GM23338 (cell line): ENCODE measurements around the gene DIAPH1. TPM values are rescaled to one million over a fixed set of nuclear protein-coding genes. Genes with fewer than 3 reads are reported as not detected.

Experiments
- ATAC-seq: fragments of 200-7000 bp; cut with Tn5 transposase; 3 replicates; pipeline ENCODE4 v1.9.1; 2020
- DNase-seq: peaks from one replicate; pipeline ENCODE4 v3.0.0-alpha.2; 2015; ENCODE audit warnings: low spot score
- H2AFZ ChIP-seq: fragments of 200-600 bp; sonication (generic); 2 replicates; pipeline ENCODE4 v1.8.0; 2016; ENCODE audit warnings: antibody characterized with exemption, mild to moderate bottlenecking, moderate library complexity
- H3F3A ChIP-seq: fragments of 200-600 bp; sonication (generic); replicated peaks from 2 replicates; pipeline ENCODE4 v1.8.0; 2017; ENCODE audit warnings: antibody characterized with exemption, mixed run types, low read depth
- H3K27ac ChIP-seq: fragments of 200-600 bp; sonication (generic); 2 replicates; pipeline ENCODE4 v1.6.1; 2016; ENCODE audit warnings: low read depth
- H3K27me3 ChIP-seq: fragments of 200-600 bp; sonication (generic); 2 replicates; pipeline ENCODE4 v1.8.0; 2016; ENCODE audit warnings: mild to moderate bottlenecking, mixed run types, moderate library complexity; ENCODE audit not compliant: insufficient read depth
- H3K36me3 ChIP-seq: fragments of 200-600 bp; sonication (generic); 2 replicates; pipeline ENCODE4 v1.8.0; 2016; ENCODE audit warnings: mild to moderate bottlenecking; ENCODE audit not compliant: insufficient read depth
- H3K4me1 ChIP-seq: fragments of 200-600 bp; sonication (generic); 2 replicates; pipeline ENCODE4 v1.8.0; 2016; ENCODE audit warnings: mild to moderate bottlenecking, moderate library complexity; ENCODE audit not compliant: insufficient read depth
- H3K4me2 ChIP-seq: fragments of 200-600 bp; sonication (generic); 2 replicates; pipeline ENCODE4 v1.7.1; 2017; ENCODE audit warnings: mixed run types
- H3K4me3 ChIP-seq: fragments of 200-600 bp; sonication (generic); 2 replicates; pipeline ENCODE4 v1.6.1; 2016; ENCODE audit warnings: mixed run types
- H3K79me2 ChIP-seq: fragments of 200-600 bp; sonication (generic); replicated peaks from 2 replicates; pipeline ENCODE4 v1.8.0; 2017; ENCODE audit warnings: mild to moderate bottlenecking; ENCODE audit not compliant: insufficient read depth
- H3K9me2 ChIP-seq: fragments of 200-600 bp; sonication (generic); 2 replicates; pipeline ENCODE4 v1.8.0; 2017; ENCODE audit not compliant: insufficient read depth
- H4K20me1 ChIP-seq: fragments of 200-600 bp; sonication (generic); replicated peaks from 2 replicates; pipeline ENCODE4 v1.8.0; 2017; ENCODE audit warnings: mild to moderate bottlenecking; ENCODE audit not compliant: insufficient read depth
- H3K27ac Mint-ChIP-seq: 2 replicates; pipeline ENCODE4 v1.8.0; 2020; ENCODE audit warnings: inconsistent platforms, mild to moderate bottlenecking, moderate library complexity, mixed read lengths
- H3K27me3 Mint-ChIP-seq: 3 replicates; pipeline ENCODE4 v1.8.0; 2022; ENCODE audit warnings: low read depth, mild to moderate bottlenecking, moderate library complexity, mixed read lengths, inconsistent platforms; ENCODE audit not compliant: insufficient read depth, poor library complexity
- H3K36me3 Mint-ChIP-seq: 3 replicates; pipeline ENCODE4 v1.8.0; 2021; ENCODE audit warnings: low read depth, mild to moderate bottlenecking, inconsistent platforms, moderate library complexity, mixed read lengths
- H3K4me1 Mint-ChIP-seq: 3 replicates; pipeline ENCODE4 v1.8.0; 2020; ENCODE audit warnings: mild to moderate bottlenecking, inconsistent platforms, mixed read lengths
- H3K4me3 Mint-ChIP-seq: 3 replicates; pipeline ENCODE4 v1.8.0; 2021; ENCODE audit warnings: moderate library complexity, mild to moderate bottlenecking, inconsistent platforms, mixed read lengths
- H3K9me3 Mint-ChIP-seq: 3 replicates; pipeline ENCODE4 v1.8.0; 2020; ENCODE audit warnings: moderate library complexity, mild to moderate bottlenecking, inconsistent platforms, mixed read lengths
- CTCF ChIP-seq, 2 experiments: fragments of 200-600 bp in 1 of 2; sonication (generic) in 1 of 2; conservative IDR thresholded peaks; 2 replicates each; pipeline versions ENCODE4 v1.5.1 to v1.6.1; 2016 to 2017; ENCODE audit warnings: antibody characterized with exemption in 2 of 2, low read depth in 2 of 2, mild to moderate bottlenecking in 2 of 2, moderate library complexity in 1 of 2
- EZH2 ChIP-seq: fragments of 200-600 bp; sonication (generic); IDR thresholded peaks from one replicate; pipeline ENCODE4 v1.8.0; 2017; ENCODE audit warnings: antibody characterized with exemption, mild to moderate bottlenecking, low read depth; ENCODE audit not compliant: unreplicated experiment
- NANOG ChIP-seq: IDR thresholded peaks from 2 replicates; pipeline ENCODE4 v1.6.1; 2016; ENCODE audit warnings: antibody characterized with exemption, borderline replicate concordance
- POLR2AphosphoS5 ChIP-seq: IDR thresholded peaks from 2 replicates; pipeline ENCODE4 v1.6.1; 2016; ENCODE audit warnings: antibody characterized with exemption, low read depth
- STAT1 ChIP-seq: IDR thresholded peaks from one replicate; pipeline ENCODE4 v1.6.1; 2016; ENCODE audit warnings: antibody characterized with exemption; ENCODE audit not compliant: unreplicated experiment
- ZNF114 ChIP-seq: fragments of 250-450 bp; sonication (Bioruptor Pico); IDR thresholded peaks from 2 replicates; pipeline ENCODE4 v1.5.0; 2020; ENCODE audit warnings: mild to moderate bottlenecking, moderate library complexity
- polyA plus RNA-seq: library from polyadenylated mRNA; unstranded; fragments of >200 nt; fragmentation: Nextera tagmentation; extraction: Ambion mirVana; gene quantifications from 2 replicates; pipeline ENCODE4 v1.2.1, GENCODE V29; 2016
- total RNA-seq: library from RNA; depleted of rRNA; stranded (reverse); fragments of >200 nt; shearing (Covaris generic); gene quantifications from 2 replicates; pipeline ENCODE4 v1.2.3, GENCODE V29; 2014
- TF ChIP-seq, protein P1 (sequence below): IDR thresholded peaks from 2 replicates; pipeline ENCODE4 v1.6.1; 2016; ENCODE audit warnings: antibody characterized with exemption
- TF ChIP-seq, protein P2 (sequence below): IDR thresholded peaks from one replicate; pipeline ENCODE4 v1.6.1; 2018; ENCODE audit warnings: antibody characterized with exemption; ENCODE audit not compliant: unreplicated experiment

DIAPH1 gene
- total and polyA plus RNA-seq, 2 experiments from 2014 or later, result 42.9 to 104 TPM

- H3K9me3 Mint-ChIP-seq, result no peaks in the 10 kb centered on the region; the same call in 2 of the 3 replicates
Observed at GRCh38 chr5:141513627-141514329, 105.0 kb downstream of the DIAPH1 start.

GRCh38 chr5:141512911-141513626, 105.7 kb downstream of the DIAPH1 start:
- H3K27ac Mint-ChIP-seq, result peak overlapping the region; percentile 95
- peak; percentile 10 for ATAC-seq
- H3K9me2 ChIP-seq, result no peaks in the 10 kb centered on the region
- peak; percentile 51 for DNase-seq
- no peaks in the 10 kb centered on the region; the same call in 2 of the 3 replicates for H3K9me3 Mint-ChIP-seq
- peaks cover 22% of the 10 kb centered on the region for H3K4me1 ChIP-seq
- peaks cover 7% of the 10 kb centered on the region; the same call in 1 of the 2 replicates for H3K36me3 ChIP-seq
- H4K20me1 ChIP-seq, result no peaks in the 10 kb centered on the region
- peak overlapping the region; percentile 64 for H2AFZ ChIP-seq
- H3F3A ChIP-seq, result 0 out of 2 replicates have a peak, but pooled peaks cover 4% of the 10 kb centered on the region
- peak overlapping the region; percentile 93; the same call in 1 of the 2 replicates for H3K27ac ChIP-seq
- H3K27me3 Mint-ChIP-seq, result peaks cover 26% of the 10 kb centered on the region
- peak overlapping the region; percentile 81 for H3K4me3 Mint-ChIP-seq
- H3K79me2 ChIP-seq, result no peaks in the 10 kb centered on the region
- H3K4me1 Mint-ChIP-seq, result peaks cover 43% of the 10 kb centered on the region
- H3K27me3 ChIP-seq, result 0 out of 2 replicates have a peak, but pooled peaks cover 4% of the 10 kb centered on the region
- H3K4me3 ChIP-seq, result peak overlapping the region; percentile 97
- peaks cover 38% of the 10 kb centered on the region for H3K36me3 Mint-ChIP-seq
- peak overlapping the region; percentile 100 for H3K4me2 ChIP-seq
- TF ChIP-seq, protein P1, sequence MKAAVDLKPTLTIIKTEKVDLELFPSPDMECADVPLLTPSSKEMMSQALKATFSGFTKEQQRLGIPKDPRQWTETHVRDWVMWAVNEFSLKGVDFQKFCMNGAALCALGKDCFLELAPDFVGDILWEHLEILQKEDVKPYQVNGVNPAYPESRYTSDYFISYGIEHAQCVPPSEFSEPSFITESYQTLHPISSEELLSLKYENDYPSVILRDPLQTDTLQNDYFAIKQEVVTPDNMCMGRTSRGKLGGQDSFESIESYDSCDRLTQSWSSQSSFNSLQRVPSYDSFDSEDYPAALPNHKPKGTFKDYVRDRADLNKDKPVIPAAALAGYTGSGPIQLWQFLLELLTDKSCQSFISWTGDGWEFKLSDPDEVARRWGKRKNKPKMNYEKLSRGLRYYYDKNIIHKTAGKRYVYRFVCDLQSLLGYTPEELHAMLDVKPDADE, result no peak
- TF ChIP-seq STAT1 (no peak), ZNF114 (CRISPR knock-in tag) (no peak)
- TF ChIP-seq, protein P2, sequence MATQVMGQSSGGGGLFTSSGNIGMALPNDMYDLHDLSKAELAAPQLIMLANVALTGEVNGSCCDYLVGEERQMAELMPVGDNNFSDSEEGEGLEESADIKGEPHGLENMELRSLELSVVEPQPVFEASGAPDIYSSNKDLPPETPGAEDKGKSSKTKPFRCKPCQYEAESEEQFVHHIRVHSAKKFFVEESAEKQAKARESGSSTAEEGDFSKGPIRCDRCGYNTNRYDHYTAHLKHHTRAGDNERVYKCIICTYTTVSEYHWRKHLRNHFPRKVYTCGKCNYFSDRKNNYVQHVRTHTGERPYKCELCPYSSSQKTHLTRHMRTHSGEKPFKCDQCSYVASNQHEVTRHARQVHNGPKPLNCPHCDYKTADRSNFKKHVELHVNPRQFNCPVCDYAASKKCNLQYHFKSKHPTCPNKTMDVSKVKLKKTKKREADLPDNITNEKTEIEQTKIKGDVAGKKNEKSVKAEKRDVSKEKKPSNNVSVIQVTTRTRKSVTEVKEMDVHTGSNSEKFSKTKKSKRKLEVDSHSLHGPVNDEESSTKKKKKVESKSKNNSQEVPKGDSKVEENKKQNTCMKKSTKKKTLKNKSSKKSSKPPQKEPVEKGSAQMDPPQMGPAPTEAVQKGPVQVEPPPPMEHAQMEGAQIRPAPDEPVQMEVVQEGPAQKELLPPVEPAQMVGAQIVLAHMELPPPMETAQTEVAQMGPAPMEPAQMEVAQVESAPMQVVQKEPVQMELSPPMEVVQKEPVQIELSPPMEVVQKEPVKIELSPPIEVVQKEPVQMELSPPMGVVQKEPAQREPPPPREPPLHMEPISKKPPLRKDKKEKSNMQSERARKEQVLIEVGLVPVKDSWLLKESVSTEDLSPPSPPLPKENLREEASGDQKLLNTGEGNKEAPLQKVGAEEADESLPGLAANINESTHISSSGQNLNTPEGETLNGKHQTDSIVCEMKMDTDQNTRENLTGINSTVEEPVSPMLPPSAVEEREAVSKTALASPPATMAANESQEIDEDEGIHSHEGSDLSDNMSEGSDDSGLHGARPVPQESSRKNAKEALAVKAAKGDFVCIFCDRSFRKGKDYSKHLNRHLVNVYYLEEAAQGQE, result no peak

More at GRCh38 chr5:141513627-141514329, 105.0 kb downstream of the DIAPH1 start:
- H3K27me3 Mint-ChIP-seq, result peaks cover 25% of the 10 kb centered on the region
- peak overlapping the region; percentile 95 for H3K27ac Mint-ChIP-seq
- TF ChIP-seq CTCF (conservative IDR thresholded peaks at IDR 0.05; ENCODE audit: low read depth in 2 of 2), result no peak
- no peak for TF ChIP-seq NANOG
- peak; percentile 37; the same call in 1 of the 2 replicates for TF ChIP-seq POLR2AphosphoS5
- TF ChIP-seq EZH2, result no peak
- Histone ChIP-seq H3F3A (0 out of 2 replicates have a peak, but pooled peaks cover 4% of the 10 kb centered on the region), H3K36me3 (peaks cover 10% of the 10 kb centered on the region; the same call in 1 of the 2 replicates), H3K4me1 (peaks cover 17% of the 10 kb centered on the region), H3K27me3 (0 out of 2 replicates have a peak, but pooled peaks cover 4% of the 10 kb centered on the region), H3K79me2 (no peaks in the 10 kb centered on the region), H4K20me1 (no peaks in the 10 kb centered on the region), H3K27ac (peak overlapping the region; percentile 93), H3K4me3 (peak overlapping the region; percentile 97), H3K4me2 (peak overlapping the region; percentile 100), H3K9me2 (no peaks in the 10 kb centered on the region), H2AFZ (peak overlapping the region; percentile 64)
- H3K4me3 Mint-ChIP-seq, result peak overlapping the region; percentile 81
- peak; percentile 91 for DNase-seq
- ATAC-seq, result peak; percentile 47
- H3K4me1 Mint-ChIP-seq, result peaks cover 36% of the 10 kb centered on the region
- H3K36me3 Mint-ChIP-seq, result peaks cover 43% of the 10 kb centered on the region
